ENCODE data around the gene NCBP3. TPM values are rescaled to one million over a fixed set of nuclear protein-coding genes. Genes with fewer than 3 reads are reported as not detected.
A peak's percentile ranks its signal among the peaks of the same experiment; 100 is the strongest.

Gene NCBP3
- total and polyA plus RNA-seq, 9 of the 15 experiments (the other 6 are each of a cell fraction or from before 2014, with no cell fraction given), result 3.1 to 25.5 (median 20.5) TPM

GRCh38 chr17:3888343-3889171 lies 42.5 kb upstream of the NCBP3 start (continued):
- TF ChIP-seq NKRF (IDR thresholded peaks at IDR 0.05; ENCODE audit: borderline replicate concordance) (peak; percentile 58; the same call in 1 of the 2 replicates), PRMT5 (CRISPR knock-in tag; IDR thresholded peaks at IDR 0.05) (0 out of 2 replicates have a peak, but pooled peaks have one; percentile 53), TEAD2 (tag; IDR thresholded peaks at IDR 0.05) (no peak), CREM (IDR thresholded peaks at IDR 0.05; ENCODE audit: low read depth) (peak; percentile 91), TCF3 (CRISPR knock-in tag; IDR thresholded peaks at IDR 0.05) (0 out of 2 replicates have a peak, but pooled peaks have one; percentile 17), E2F1 (CRISPR knock-in tag; IDR thresholded peaks at IDR 0.05) (peak; percentile 32; the same call in 1 of the 2 replicates), ZNF512 (tag; IDR thresholded peaks at IDR 0.05) (no peak), KAT7 (CRISPR knock-in tag; IDR thresholded peaks at IDR 0.05; ENCODE audit: borderline replicate concordance) (no peak), CTBP1 (IDR thresholded peaks at IDR 0.05; ENCODE audit: borderline replicate concordance) (peak; percentile 85), MYC (IDR thresholded peaks at IDR 0.05; ENCODE audit: low read depth, low read length) (peak; percentile 91), MYC (CRISPR knock-in tag; IDR thresholded peaks at IDR 0.05; ENCODE audit: borderline replicate concordance, low read depth) (no peak; the same call in 1 of the 2 replicates), TEAD1 (CRISPR knock-in tag; IDR thresholded peaks at IDR 0.05) (0 out of 4 replicates have a peak, but pooled peaks of 1 of the 2 experiments have one; percentile 52), MNT (conservative IDR thresholded peaks at IDR 0.05) (peak; percentile 72 to 88), ATF7 (IDR thresholded peaks at IDR 0.05) (peak; percentile 93), MAFG (tag; conservative IDR thresholded peaks at IDR 0.05) (no peak), NRF1 (conservative IDR thresholded peaks at IDR 0.05 in 1 of 2, IDR thresholded peaks at IDR 0.05 in 1 of 2) (peak; percentile 86 to 88), HMGN3 (IDR thresholded peaks at IDR 0.05; ENCODE audit: borderline replicate concordance, extremely low read depth, insufficient read length, low read depth, low read length) (peak; percentile 75), CREB3L1 (IDR thresholded peaks at IDR 0.05; ENCODE audit: borderline replicate concordance, low read depth) (peak; percentile 64; the same call in 1 of the 2 replicates), C11orf30 (IDR thresholded peaks at IDR 0.05; ENCODE audit: low read depth) (peak; percentile 76)
